HepG2 (cell line): Measurements from ENCODE around the gene ZNF844. TPM values are rescaled to one million over a fixed set of nuclear protein-coding genes. Genes with fewer than 3 reads are reported as not detected.

ENCODE experiments used
- CREB1 ChIP-seq, 2 experiments: fragments of 450-650 bp in 1 of 2; IDR thresholded peaks; 2 replicates each; pipeline ENCODE4 v1.6.1; 2016 to 2017; ENCODE audit warnings: control low read depth in 1 of 2, mild to moderate bottlenecking in 1 of 2, missing compliant biosample characterization in 1 of 2, missing genetic modification characterization in 1 of 2
- IKZF1 ChIP-seq: fragments of 450-650 bp; IDR thresholded peaks from 2 replicates; pipeline ENCODE4 v1.7.1; 2016
- NFE2 ChIP-seq: sonication (generic); formaldehyde crosslinking; IDR thresholded peaks from 2 replicates; pipeline ENCODE4 v1.4.0; 2020; ENCODE audit warnings: missing genetic modification reagents
- RFXAP ChIP-seq: sonication (generic); formaldehyde crosslinking; IDR thresholded peaks from 2 replicates; pipeline ENCODE4 v1.4.0; 2020; ENCODE audit warnings: missing genetic modification reagents, borderline replicate concordance
- TAF1 ChIP-seq: sonication (generic); formaldehyde crosslinking; IDR thresholded peaks from 2 replicates; pipeline ENCODE4 v1.4.0; 2020; ENCODE audit warnings: missing genetic modification reagents
- TOPORS ChIP-seq: sonication (generic); formaldehyde crosslinking; IDR thresholded peaks from 2 replicates; pipeline ENCODE4 v1.8.0; 2023; ENCODE audit warnings: mild to moderate bottlenecking, missing genetic modification reagents
- ZNF343 ChIP-seq: sonication (generic); formaldehyde crosslinking; IDR thresholded peaks from 2 replicates; pipeline ENCODE4 v1.4.0; 2020; ENCODE audit warnings: mild to moderate bottlenecking, missing genetic modification reagents
- ZSCAN25 ChIP-seq: sonication (generic); formaldehyde crosslinking; IDR thresholded peaks from 2 replicates; pipeline ENCODE4 v1.8.0; 2022; ENCODE audit warnings: mild to moderate bottlenecking, missing genetic modification reagents
- polyA plus RNA-seq, 8 experiments: library from polyadenylated mRNA; depleted of rRNA in 3 of 8; stranded (reverse) in 7 of 8; unstranded in 1 of 8; fragments of >200 nt; fragmentation: Illumina TruSeq in 4 of 8; extraction: Trizol in 4 of 8; gene quantifications; 2 replicates each; pipeline versions ENCODE4 v1.2.1 to v1.2.3, GENCODE V29; 2011 to 2016; ENCODE audit warnings: low read depth in 4 of 8, missing spikeins in 1 of 8, mixed read lengths in 1 of 8; ENCODE audit not compliant: insufficient read depth in 1 of 8
- total RNA-seq, 5 experiments: library from RNA; depleted of rRNA; stranded (reverse); fragments of >200 nt; fragmentation: Illumina TruSeq; extraction: Trizol; gene quantifications; 2 replicates each; pipeline ENCODE4 v1.2.3, GENCODE V29; 2016; ENCODE audit warnings: low read depth in 1 of 5
- TF ChIP-seq, protein P1 (sequence below): sonication (generic); formaldehyde crosslinking; IDR thresholded peaks from 2 replicates; pipeline ENCODE4 v1.4.0; 2020; ENCODE audit warnings: missing genetic modification reagents, borderline replicate concordance
- TF ChIP-seq, protein P2 (sequence below): sonication (generic); formaldehyde crosslinking; IDR thresholded peaks from 2 replicates; pipeline ENCODE4 v1.4.0; 2020; ENCODE audit warnings: missing genetic modification reagents, borderline replicate concordance
- TF ChIP-seq, protein P3 (sequence below): sonication (generic); formaldehyde crosslinking; IDR thresholded peaks from 2 replicates; pipeline ENCODE4 v1.4.0; 2020; ENCODE audit warnings: missing genetic modification reagents
- TF ChIP-seq, protein P4 (sequence below): sonication (generic); formaldehyde crosslinking; IDR thresholded peaks from 2 replicates; pipeline ENCODE4 v1.4.0; 2020; ENCODE audit warnings: missing genetic modification reagents
- TF ChIP-seq, protein P5 (sequence below): sonication (generic); formaldehyde crosslinking; IDR thresholded peaks from 2 replicates; pipeline ENCODE4 v1.5.0; 2020; ENCODE audit warnings: mild to moderate bottlenecking, missing genetic modification reagents, borderline replicate concordance

Gene ZNF844
- total and polyA plus RNA-seq, 2 of the 13 experiments (the other 11 are each of a cell fraction or from before 2014, with no cell fraction given) = 1.0 to 3.2 TPM

DNA sequence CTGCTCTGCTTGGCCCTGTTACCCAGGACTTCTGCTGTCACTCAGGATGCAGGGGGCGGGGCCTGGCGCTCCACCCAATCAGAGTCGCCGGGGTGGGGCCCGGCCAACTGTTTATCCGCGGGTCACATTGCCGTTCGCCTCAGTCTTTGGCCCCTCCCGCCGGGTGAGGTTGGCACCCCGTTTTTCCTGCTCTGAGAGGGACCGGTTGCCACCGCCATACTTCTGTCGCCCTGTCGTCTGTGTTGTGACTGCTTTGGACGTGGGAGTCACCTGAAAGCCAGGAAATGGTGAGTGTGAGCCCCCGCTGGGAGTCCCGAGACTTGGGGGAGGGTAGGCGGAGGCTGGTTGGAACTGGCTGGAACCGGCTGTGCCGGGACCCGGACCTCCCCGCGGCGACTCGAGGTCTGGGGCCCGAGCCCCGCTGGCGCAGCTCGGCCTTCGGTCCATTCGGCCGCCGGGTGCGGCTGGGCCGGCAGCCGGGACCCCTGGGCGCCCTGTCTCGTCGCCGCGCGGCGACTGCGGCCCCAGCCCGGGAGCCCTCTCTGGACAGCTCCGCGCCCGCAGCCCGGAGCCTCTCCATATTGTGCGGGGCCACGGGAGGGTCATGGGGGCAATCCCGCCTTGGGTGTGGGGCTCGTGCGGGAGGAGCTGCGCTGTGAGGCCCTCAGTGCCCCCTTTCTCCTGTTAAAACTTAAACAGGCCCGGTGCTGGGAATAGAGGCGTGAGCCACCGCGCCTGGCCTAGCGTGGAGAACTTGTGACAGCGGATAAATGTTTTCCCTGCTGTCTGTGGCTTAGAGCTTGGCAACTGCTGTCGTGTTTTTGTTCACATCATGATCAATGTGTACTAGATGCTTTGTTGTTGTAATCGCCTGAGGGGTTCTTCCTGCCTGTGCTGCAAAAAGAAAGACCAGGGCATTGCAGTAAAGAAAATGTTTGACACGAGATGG is at the start of gene ZNF844 (continued):
- TF ChIP-seq, protein P1, sequence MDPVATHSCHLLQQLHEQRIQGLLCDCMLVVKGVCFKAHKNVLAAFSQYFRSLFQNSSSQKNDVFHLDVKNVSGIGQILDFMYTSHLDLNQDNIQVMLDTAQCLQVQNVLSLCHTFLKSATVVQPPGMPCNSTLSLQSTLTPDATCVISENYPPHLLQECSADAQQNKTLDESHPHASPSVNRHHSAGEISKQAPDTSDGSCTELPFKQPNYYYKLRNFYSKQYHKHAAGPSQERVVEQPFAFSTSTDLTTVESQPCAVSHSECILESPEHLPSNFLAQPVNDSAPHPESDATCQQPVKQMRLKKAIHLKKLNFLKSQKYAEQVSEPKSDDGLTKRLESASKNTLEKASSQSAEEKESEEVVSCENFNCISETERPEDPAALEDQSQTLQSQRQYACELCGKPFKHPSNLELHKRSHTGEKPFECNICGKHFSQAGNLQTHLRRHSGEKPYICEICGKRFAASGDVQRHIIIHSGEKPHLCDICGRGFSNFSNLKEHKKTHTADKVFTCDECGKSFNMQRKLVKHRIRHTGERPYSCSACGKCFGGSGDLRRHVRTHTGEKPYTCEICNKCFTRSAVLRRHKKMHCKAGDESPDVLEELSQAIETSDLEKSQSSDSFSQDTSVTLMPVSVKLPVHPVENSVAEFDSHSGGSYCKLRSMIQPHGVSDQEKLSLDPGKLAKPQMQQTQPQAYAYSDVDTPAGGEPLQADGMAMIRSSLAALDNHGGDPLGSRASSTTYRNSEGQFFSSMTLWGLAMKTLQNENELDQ = no peak
- TF ChIP-seq TOPORS (CRISPR knock-in tag) (no peak), IKZF1 (no peak), CREB1 (IDR thresholded peaks at IDR 0.05) (no peak), CREB1 (CRISPR knock-in tag; IDR thresholded peaks at IDR 0.05) (no peak), ZNF343 (CRISPR knock-in tag) (no peak), TAF1 (CRISPR knock-in tag) (peak; percentile 63), NFE2 (CRISPR knock-in tag) (no peak), RFXAP (peak; percentile 49; the same call in 1 of the 2 replicates), ZSCAN25 (no peak)
- TF ChIP-seq, protein P2, sequence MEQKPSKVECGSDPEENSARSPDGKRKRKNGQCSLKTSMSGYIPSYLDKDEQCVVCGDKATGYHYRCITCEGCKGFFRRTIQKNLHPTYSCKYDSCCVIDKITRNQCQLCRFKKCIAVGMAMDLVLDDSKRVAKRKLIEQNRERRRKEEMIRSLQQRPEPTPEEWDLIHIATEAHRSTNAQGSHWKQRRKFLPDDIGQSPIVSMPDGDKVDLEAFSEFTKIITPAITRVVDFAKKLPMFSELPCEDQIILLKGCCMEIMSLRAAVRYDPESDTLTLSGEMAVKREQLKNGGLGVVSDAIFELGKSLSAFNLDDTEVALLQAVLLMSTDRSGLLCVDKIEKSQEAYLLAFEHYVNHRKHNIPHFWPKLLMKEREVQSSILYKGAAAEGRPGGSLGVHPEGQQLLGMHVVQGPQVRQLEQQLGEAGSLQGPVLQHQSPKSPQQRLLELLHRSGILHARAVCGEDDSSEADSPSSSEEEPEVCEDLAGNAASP (CRISPR knock-in tag) = no peak
- TF ChIP-seq, protein P3, sequence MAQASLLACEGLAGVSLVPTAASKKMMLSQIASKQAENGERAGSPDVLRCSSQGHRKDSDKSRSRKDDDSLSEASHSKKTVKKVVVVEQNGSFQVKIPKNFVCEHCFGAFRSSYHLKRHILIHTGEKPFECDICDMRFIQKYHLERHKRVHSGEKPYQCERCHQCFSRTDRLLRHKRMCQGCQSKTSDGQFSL = no peak
- TF ChIP-seq, protein P4, sequence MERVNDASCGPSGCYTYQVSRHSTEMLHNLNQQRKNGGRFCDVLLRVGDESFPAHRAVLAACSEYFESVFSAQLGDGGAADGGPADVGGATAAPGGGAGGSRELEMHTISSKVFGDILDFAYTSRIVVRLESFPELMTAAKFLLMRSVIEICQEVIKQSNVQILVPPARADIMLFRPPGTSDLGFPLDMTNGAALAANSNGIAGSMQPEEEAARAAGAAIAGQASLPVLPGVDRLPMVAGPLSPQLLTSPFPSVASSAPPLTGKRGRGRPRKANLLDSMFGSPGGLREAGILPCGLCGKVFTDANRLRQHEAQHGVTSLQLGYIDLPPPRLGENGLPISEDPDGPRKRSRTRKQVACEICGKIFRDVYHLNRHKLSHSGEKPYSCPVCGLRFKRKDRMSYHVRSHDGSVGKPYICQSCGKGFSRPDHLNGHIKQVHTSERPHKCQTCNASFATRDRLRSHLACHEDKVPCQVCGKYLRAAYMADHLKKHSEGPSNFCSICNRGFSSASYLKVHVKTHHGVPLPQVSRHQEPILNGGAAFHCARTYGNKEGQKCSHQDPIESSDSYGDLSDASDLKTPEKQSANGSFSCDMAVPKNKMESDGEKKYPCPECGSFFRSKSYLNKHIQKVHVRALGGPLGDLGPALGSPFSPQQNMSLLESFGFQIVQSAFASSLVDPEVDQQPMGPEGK = peak; percentile 19; the same call in 1 of the 2 replicates
- TF ChIP-seq, protein P5, sequence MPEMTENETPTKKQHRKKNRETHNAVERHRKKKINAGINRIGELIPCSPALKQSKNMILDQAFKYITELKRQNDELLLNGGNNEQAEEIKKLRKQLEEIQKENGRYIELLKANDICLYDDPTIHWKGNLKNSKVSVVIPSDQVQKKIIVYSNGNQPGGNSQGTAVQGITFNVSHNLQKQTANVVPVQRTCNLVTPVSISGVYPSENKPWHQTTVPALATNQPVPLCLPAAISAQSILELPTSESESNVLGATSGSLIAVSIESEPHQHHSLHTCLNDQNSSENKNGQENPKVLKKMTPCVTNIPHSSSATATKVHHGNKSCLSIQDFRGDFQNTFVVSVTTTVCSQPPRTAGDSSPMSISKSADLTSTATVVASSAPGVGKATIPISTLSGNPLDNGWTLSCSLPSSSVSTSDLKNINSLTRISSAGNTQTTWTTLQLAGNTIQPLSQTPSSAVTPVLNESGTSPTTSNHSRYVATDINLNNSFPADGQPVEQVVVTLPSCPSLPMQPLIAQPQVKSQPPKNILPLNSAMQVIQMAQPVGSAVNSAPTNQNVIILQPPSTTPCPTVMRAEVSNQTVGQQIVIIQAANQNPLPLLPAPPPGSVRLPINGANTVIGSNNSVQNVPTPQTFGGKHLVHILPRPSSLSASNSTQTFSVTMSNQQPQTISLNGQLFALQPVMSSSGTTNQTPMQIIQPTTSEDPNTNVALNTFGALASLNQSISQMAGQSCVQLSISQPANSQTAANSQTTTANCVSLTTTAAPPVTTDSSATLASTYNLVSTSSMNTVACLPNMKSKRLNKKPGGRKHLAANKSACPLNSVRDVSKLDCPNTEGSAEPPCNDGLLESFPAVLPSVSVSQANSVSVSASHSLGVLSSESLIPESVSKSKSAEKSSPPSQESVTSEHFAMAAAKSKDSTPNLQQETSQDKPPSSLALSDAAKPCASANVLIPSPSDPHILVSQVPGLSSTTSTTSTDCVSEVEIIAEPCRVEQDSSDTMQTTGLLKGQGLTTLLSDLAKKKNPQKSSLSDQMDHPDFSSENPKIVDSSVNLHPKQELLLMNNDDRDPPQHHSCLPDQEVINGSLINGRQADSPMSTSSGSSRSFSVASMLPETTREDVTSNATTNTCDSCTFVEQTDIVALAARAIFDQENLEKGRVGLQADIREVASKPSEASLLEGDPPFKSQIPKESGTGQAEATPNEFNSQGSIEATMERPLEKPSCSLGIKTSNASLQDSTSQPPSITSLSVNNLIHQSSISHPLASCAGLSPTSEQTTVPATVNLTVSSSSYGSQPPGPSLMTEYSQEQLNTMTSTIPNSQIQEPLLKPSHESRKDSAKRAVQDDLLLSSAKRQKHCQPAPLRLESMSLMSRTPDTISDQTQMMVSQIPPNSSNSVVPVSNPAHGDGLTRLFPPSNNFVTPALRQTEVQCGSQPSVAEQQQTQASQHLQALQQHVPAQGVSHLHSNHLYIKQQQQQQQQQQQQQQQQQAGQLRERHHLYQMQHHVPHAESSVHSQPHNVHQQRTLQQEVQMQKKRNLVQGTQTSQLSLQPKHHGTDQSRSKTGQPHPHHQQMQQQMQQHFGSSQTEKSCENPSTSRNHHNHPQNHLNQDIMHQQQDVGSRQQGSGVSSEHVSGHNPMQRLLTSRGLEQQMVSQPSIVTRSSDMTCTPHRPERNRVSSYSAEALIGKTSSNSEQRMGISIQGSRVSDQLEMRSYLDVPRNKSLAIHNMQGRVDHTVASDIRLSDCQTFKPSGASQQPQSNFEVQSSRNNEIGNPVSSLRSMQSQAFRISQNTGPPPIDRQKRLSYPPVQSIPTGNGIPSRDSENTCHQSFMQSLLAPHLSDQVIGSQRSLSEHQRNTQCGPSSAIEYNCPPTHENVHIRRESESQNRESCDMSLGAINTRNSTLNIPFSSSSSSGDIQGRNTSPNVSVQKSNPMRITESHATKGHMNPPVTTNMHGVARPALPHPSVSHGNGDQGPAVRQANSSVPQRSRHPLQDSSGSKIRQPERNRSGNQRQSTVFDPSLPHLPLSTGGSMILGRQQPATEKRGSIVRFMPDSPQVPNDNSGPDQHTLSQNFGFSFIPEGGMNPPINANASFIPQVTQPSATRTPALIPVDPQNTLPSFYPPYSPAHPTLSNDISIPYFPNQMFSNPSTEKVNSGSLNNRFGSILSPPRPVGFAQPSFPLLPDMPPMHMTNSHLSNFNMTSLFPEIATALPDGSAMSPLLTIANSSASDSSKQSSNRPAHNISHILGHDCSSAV (CRISPR knock-in tag) = no peak
